Neuron (in vitro differentiated cells): ENCODE data around the gene TMEM121.

Source experiments
- H2AFZ ChIP-seq: one replicate; pipeline ENCODE4 v1.6.1; 2013; ENCODE audit warnings: low read depth, mild to moderate bottlenecking, inconsistent platforms, low read length, moderate library complexity
- H3K27me3 ChIP-seq: one replicate; pipeline ENCODE4 v1.6.1; 2013; ENCODE audit warnings: low read length; ENCODE audit not compliant: insufficient read depth
- H3K36me3 ChIP-seq: one replicate; pipeline ENCODE4 v1.6.1; 2013; ENCODE audit warnings: low read length; ENCODE audit not compliant: insufficient read depth
- H3K4me1 ChIP-seq: one replicate; pipeline ENCODE4 v1.6.1; 2013; ENCODE audit warnings: low read length; ENCODE audit not compliant: insufficient read depth
- H3K4me3 ChIP-seq: 2 replicates; pipeline ENCODE4 v1.5.1; 2013; ENCODE audit warnings: mild to moderate bottlenecking, low read length, moderate library complexity
- H3K9me3 ChIP-seq: one replicate; pipeline ENCODE4 v1.6.1; 2013; ENCODE audit warnings: low read length

Gene TMEM121

GRCh38 chr14:105525861-105526775, at the start of gene TMEM121:
Gene TMEM121, plus strand, starts transcription at chr14:105526583. Its CDS starts 2,252 bp downstream, at chr14:105528835.
- Histone ChIP-seq H3K9me3 (peaks cover 2% of the 10 kb centered on the region), H2AFZ (peak within 1 kb of the TSS; percentile 46), H3K36me3 (no peaks in the 10 kb centered on the region), H3K4me3 (peak within 1 kb of the TSS; percentile 50), H3K27me3 (peaks cover 3% of the 10 kb centered on the region), H3K4me1 (peaks cover 3% of the 10 kb centered on the region)

GRCh38 chr14:105476831-105477659, 49.3 kb upstream of the TMEM121 start:
- H3K36me3 ChIP-seq: peaks cover 9% of the 10 kb centered on the region
- peak overlapping the region; percentile 63 for H3K4me3 ChIP-seq
- no peak overlapping the region for H2AFZ ChIP-seq
- no peaks in the 10 kb centered on the region for H3K9me3 ChIP-seq
- H3K27me3 ChIP-seq: no peaks in the 10 kb centered on the region
- H3K4me1 ChIP-seq: peaks cover 56% of the 10 kb centered on the region

- Histone ChIP-seq H3K36me3 (peaks cover 9% of the 10 kb centered on the region), H3K4me1 (peaks cover 56% of the 10 kb centered on the region), H3K27me3 (no peaks in the 10 kb centered on the region), H3K9me3 (no peaks in the 10 kb centered on the region), H3K4me3 (no peak overlapping the region), H2AFZ (no peak overlapping the region)
Measured at GRCh38 chr14:105477660-105478397, 48.6 kb upstream of the TMEM121 start.

GRCh38 chr14:105478398-105479251, 47.8 kb upstream of the TMEM121 start:
- H3K27me3 ChIP-seq: no peaks in the 10 kb centered on the region
- no peaks in the 10 kb centered on the region for H3K9me3 ChIP-seq
- H3K4me1 ChIP-seq: peaks cover 56% of the 10 kb centered on the region
- H3K4me3 ChIP-seq: no peak overlapping the region
- H2AFZ ChIP-seq: no peak overlapping the region
- peaks cover 9% of the 10 kb centered on the region for H3K36me3 ChIP-seq

- H3K4me3 ChIP-seq: no peak overlapping the region
- no peaks in the 10 kb centered on the region for H3K9me3 ChIP-seq
- no peak overlapping the region for H2AFZ ChIP-seq
- peaks cover 9% of the 10 kb centered on the region for H3K36me3 ChIP-seq
- H3K4me1 ChIP-seq: peaks cover 62% of the 10 kb centered on the region
- H3K27me3 ChIP-seq: no peaks in the 10 kb centered on the region
Measured at GRCh38 chr14:105479431-105480158, 46.8 kb upstream of the TMEM121 start.

- no peak overlapping the region for H2AFZ ChIP-seq
- peaks cover 9% of the 10 kb centered on the region for H3K36me3 ChIP-seq
- H3K9me3 ChIP-seq: no peaks in the 10 kb centered on the region
- no peaks in the 10 kb centered on the region for H3K27me3 ChIP-seq
- H3K4me1 ChIP-seq: peaks cover 69% of the 10 kb centered on the region
- no peak overlapping the region for H3K4me3 ChIP-seq
Measured at GRCh38 chr14:105480199-105480746, 46.1 kb upstream of the TMEM121 start.

- Histone ChIP-seq H3K9me3 (no peaks in the 10 kb centered on the region), H3K4me1 (peaks cover 68% of the 10 kb centered on the region), H3K4me3 (no peak overlapping the region), H3K27me3 (no peaks in the 10 kb centered on the region), H2AFZ (no peak overlapping the region), H3K36me3 (peaks cover 9% of the 10 kb centered on the region)
Measured at GRCh38 chr14:105480807-105481801, 45.3 kb upstream of the TMEM121 start.

- peaks cover 9% of the 10 kb centered on the region for H3K36me3 ChIP-seq
- peaks cover 62% of the 10 kb centered on the region for H3K4me1 ChIP-seq
- no peaks in the 10 kb centered on the region for H3K27me3 ChIP-seq
- H2AFZ ChIP-seq: no peak overlapping the region
- H3K9me3 ChIP-seq: no peaks in the 10 kb centered on the region
- no peak overlapping the region for H3K4me3 ChIP-seq
Measured at GRCh38 chr14:105481886-105482457, 44.4 kb upstream of the TMEM121 start.

- Histone ChIP-seq H3K27me3 (no peaks in the 10 kb centered on the region), H3K4me3 (no peak overlapping the region)
Measured at GRCh38 chr14:105482486-105483110, 43.8 kb upstream of the TMEM121 start.

More at GRCh38 chr14:105482486-105483110, 43.8 kb upstream of the TMEM121 start:
- H3K9me3 ChIP-seq: no peaks in the 10 kb centered on the region
- peaks cover 9% of the 10 kb centered on the region for H3K36me3 ChIP-seq
- H2AFZ ChIP-seq: no peak overlapping the region
- H3K4me1 ChIP-seq: peaks cover 57% of the 10 kb centered on the region
